Superior temporal gyrus (tissue), 1 donor: ENCODE measurements around the gene ZDHHC16.
A peak's percentile ranks its signal among the peaks of the same experiment; 100 is the strongest.
"Not testable (repeated sequence)": the region's sequence is repeated elsewhere in the genome, so short reads cannot be mapped to it uniquely, and the experiment has no call there.

Experiments
- DNase-seq: peaks from one replicate; pipeline ENCODE4 v3.0.0-alpha.2; 2016; ENCODE audit errors: extremely low spot score

ZDHHC16 gene

DNA sequence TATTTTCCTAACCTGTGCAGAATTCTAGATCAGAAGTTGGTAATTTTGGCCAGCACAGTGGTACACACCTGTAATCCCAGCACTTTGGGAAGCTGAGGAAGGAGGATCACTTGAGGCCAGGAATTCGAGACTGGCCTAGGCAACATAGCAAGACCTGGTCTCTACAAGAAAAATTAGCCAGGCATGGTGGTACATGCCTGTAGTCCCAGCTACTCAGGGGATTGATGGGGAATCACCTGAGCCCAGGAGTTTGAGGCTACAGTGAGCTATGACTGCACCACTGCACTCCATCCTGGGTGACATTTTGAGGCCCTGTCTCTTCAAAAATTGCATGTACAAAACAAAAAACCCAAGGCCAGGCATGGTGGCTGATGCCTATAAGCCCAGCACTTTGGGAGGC lies 11.4 kb upstream of the ZDHHC16 start:
- DNase-seq: no peak

- DNase-seq: no peak
Observed at GRCh38 chr10:97435211-97435610, 10.8 kb upstream of the ZDHHC16 start.

GRCh38 chr10:97442277-97442676 lies 3.7 kb upstream of the ZDHHC16 start:
- DNase-seq: no peak

DNA sequence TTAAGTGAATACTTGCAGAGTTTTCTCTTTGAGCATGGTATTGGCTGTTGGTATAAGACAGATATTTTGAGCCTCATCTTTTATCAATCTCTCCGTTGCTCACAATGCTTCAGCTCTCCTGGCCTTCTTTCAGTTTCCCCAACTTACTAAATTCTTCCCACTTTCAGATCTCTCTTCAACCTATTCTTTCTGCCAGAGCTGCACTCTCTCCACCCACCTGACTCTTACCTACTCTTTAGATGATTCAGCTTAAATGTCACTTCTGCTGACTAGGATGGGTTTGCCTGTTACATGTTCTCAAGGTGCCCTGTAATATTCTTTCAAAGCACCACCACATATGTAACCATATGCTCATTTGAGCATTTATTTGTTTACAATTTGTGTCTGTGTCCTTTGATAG lies 1.8 kb upstream of the ZDHHC16 start:
- DNase-seq: no peak

- DNase-seq: no peak
Observed at GRCh38 chr10:97445357-97445721, 636 bp upstream of the ZDHHC16 start.

DNA sequence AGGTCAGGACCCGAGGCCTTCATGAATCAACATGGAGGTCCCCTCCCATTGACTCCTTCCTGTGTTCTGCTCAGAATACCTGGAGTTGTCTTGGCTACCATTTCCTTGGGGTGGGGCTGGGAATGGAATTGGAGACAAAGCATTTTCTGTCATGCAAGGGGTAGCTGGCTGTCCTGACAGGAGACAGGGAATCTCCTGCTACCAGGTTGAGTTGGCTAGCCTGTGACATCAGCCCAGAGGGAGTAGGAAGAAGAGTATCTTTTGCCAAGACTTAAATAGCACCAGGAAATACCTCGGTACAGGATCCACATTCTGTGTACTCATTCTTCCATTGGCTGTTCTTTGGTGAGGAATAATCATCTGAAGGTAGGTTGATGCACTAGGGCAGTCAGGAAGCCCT lies 4.9 kb downstream of the ZDHHC16 start:
- no peak for DNase-seq

DNA sequence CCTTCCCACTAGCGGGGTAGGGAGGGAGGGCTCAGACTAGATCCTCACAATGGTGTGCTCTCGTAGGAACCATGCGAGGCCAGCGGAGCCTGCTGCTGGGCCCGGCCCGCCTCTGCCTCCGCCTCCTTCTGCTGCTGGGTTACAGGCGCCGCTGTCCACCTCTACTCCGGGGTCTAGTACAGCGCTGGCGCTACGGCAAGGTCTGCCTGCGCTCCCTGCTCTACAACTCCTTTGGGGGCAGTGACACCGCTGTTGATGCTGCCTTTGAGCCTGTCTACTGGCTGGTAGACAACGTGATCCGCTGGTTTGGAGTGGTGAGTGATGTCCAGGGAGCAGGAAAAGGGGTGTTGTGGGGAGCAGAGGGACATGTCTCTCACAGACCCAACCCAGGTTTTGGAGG lies 5.6 kb downstream of the ZDHHC16 start:
- no peak for DNase-seq

- DNase-seq: no peak
Observed at GRCh38 chr10:97452352-97452751, 6.4 kb downstream of the ZDHHC16 start.

- DNase-seq: peak; percentile 26
Observed at GRCh38 chr10:97454330-97455036, 8.5 kb downstream of the ZDHHC16 start.

DNA sequence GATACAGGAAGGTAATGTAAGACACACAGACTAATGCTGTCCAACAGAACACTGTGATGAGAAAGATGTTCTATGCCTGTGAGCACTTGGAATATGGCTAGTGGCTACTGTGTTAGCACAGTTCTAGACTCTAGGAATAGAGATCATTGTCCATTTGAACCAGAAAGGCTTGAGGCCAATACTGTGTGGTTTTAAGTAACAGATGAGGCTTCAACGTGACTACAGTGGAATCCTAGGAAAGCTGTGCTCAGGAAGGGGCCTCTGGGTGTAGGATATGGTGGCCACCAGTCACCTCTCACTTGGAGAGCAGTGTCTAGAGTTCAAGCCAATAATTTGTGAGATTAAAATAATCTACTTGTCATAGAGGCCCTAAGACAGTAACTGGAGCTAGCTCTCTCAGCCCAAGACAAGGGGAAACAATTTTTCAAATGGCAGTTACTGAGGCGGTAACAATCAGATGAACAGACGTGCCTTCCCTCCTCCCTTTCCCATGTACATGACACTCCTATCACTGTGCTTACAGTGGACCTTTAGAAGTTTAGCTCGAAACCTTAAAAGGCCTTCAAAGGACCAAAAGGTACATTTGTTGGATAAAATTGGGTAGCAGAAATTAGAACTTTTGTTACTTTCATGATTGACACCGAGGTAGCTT lies 10.2 kb downstream of the ZDHHC16 start:
- no peak for DNase-seq

- DNase-seq: no peak
Observed at GRCh38 chr10:97456686-97457065, 10.7 kb downstream of the ZDHHC16 start.

DNA sequence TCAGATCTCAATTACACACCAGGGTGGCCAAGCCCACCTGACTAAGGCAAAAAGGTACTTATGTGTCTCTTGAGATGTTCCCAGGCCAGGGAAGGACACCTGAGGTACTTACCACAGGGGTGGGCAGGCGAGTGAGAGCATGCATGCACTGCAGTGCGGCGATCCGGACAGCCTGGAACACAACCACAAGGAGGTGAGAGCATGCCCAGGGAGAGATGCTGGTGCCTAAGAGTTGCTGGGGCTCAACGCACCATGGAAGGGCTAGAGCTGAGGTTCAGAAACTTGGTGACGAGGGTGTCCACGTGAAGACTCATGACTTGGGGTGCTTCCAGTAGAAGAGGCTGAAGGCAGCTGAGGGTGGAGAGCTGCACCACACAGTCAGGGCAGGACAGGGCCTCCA lies 13.1 kb downstream of the ZDHHC16 start:
- DNase-seq: no peak

DNA sequence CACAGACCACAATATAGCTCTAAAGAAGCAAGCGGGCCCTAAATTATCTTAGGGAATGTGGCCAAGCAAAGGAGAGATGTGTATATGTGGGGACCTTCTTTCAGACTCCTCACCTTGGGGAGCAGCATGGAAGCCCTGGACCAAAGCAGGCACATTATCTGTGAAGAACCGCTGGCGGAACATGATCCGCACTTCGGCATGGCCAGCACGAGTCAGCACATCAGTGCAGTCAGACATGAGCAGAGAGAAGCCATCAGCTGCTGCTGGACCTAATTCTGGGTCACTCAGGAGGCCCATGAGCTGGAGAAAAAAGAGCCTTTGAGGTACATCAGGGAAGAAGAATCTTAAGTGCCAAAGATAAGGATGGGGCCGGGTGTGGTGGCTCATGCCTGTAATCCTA lies 14.0 kb downstream of the ZDHHC16 start:
- DNase-seq: no peak

GRCh38 chr10:97462309-97462708 lies 16.3 kb downstream of the ZDHHC16 start:
- DNase-seq: no peak

GRCh38 chr10:97463363-97464132 lies 17.6 kb downstream of the ZDHHC16 start:
- peak; percentile 80 for DNase-seq

DNA sequence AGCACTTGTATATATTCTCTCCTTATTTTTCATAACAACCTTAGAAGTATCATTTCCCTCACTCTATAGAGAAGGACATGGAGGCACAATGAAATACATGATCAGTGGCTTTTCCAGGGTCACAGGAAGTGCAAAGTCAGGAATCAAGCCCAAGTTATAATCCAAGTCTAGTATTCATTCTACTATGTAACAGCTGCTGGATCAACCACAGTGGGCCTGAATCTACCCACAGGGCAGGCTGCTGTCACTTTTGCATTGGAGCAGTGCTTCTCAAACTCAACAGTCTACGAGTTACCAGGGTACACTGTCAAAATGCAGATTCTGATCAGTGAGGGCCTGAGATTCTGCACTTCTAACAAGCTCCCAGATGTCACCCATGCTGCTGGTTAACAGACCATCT lies 18.3 kb downstream of the ZDHHC16 start:
- DNase-seq: no peak

DNA sequence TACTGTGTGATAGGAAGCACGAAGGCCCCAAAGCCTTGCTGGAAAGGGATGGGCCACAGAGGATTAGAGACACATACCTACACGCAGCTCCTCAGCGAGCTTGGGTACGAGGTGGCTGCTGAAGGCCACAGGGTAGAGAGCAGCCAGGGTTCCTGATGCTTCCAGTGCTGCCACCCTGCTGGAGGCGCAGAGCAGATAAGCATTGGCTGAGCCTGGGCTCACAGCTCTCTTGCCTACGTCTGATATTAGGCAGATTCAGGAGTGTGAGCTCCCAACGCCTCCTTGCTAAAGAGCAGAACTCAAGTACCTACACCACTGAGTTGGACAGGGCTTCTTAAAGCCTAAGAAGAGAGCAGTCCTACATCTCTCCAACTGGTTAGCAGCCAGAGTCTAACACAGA lies 20.0 kb downstream of the ZDHHC16 start:
- DNase-seq: no peak

- no peak for DNase-seq
Observed at GRCh38 chr10:97466755-97467154, 20.8 kb downstream of the ZDHHC16 start.

- DNase-seq: no peak
Observed at GRCh38 chr10:97468162-97468561, 22.2 kb downstream of the ZDHHC16 start.

DNA sequence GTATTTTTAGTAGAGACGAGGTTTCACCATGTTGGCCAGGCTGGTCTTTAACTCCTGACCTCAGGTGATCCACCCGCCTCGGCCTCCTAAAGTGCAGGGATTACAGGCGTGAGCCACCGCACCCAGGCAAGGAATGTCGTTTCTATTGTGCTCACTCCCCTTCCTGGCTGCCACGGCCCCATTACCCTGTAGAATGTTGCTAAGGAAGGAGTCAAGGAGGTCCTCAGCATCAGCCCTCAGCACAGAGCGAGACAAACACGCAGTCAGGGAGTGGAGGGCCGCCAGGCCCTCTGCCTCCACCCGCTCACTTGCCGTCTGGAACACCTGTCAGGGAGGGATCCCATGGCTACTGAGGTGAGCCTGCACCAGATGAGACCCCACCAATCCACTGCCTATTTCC lies 22.8 kb downstream of the ZDHHC16 start:
- DNase-seq: not testable (repeated sequence)

GRCh38 chr10:97474918-97475317 lies 28.9 kb downstream of the ZDHHC16 start:
- DNase-seq: no peak

- DNase-seq: peak; percentile 34
Observed at GRCh38 chr10:97475936-97476594, 30.1 kb downstream of the ZDHHC16 start.
